ENCODE data around the gene SLC7A10.
"Not testable (repeated sequence)": the region's sequence is repeated elsewhere in the genome, so short reads cannot be mapped to it uniquely, and the experiment has no call there.

The SLC7A10 gene

GRCh38 chr19:33235996-33236350 lies 10.3 kb upstream of the SLC7A10 start:
- no peak for FAIRE-seq

- FAIRE-seq = no peak
These were observed 9.8 kb upstream of the SLC7A10 start for GRCh38 chr19:33235269-33235995.

DNA sequence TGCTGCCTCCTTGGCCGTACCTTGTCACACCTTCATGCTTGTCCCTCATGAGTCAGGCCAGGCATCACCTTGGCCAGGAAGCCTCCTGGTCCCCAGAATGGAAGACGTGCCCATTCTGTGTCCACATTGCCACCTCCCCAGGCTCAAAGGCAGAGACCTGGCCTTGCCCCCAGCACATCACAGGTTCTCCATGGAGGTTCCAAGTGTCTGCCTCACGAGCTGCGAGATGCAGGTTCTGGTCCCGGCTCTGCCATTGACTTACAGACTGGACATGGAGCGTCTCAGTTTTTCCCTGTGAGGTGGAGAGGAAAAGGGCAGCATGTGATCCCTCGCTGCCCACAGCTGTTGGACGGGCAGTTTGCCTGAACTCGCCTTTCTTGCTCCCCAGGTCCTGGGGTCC lies 9.1 kb upstream of the SLC7A10 start:
- FAIRE-seq = no peak

DNA sequence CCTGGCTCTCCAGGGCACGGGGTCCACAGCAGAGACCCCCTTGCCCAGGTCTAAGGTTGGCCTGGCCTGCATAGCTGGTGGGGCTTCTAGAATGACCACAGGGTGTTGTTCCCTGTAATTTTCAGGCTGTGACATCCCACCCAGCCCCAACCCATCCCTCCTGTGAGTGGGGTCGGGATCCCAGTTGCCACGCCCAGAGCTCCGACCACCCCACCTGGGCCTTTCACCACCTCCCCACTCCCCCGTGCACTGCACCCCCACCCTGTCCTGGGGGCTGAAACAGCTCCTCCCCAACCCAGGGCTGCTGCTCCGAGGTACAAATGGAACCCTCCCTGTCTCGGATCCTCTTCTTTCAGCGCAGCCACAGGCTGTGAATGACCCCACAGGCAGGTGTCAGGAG lies 8.4 kb upstream of the SLC7A10 start:
- no peak for FAIRE-seq

DNA sequence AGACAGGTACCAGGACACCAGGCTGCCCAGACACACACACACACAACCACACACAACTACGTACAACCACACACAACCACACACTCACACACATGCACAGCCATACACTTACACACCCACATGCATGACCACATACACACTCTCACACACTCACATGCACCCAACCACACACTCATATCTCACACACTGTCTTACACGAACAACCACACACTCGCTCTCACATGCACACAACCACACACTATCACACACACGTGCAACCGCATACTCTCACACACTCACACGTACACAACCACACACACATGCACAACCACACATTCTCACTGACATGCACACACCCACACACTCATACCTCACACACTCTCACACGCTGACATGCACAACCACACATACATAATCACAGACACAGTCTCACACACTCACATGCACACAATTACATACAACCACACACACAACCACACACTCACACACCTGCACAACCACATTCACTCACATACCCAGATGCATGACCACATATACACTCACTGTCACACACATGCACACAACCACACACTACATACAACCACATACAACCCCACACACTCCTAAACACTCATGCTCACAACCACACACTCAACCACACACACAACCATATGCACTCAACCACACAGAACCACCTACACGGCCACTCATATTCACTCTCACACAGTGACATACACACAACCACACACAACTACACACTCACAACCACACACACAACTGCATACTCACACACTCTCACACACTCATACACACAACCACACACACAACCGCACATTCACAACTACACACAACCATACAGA lies 7.6 kb upstream of the SLC7A10 start:
- no peak for FAIRE-seq

DNA sequence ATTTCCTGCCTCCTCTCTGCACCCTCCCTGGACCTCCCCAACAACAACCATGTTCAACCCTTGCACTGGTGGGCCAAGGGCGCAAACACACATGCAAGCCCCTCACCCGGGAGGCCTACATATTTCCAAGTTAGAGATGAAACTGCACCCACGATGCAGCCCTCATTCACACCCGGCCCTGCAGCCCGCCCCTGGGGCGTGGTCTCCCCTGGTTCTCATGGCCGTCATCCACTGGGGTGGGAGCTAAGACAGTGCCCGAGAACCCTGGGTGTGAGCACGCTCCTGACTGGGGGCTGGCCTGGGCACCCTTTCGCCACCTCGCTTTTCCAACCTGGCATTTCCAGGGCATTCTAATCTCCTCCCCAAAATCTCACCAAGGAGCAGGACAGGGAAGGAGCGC lies 7.0 kb upstream of the SLC7A10 start:
- no peak for FAIRE-seq

DNA sequence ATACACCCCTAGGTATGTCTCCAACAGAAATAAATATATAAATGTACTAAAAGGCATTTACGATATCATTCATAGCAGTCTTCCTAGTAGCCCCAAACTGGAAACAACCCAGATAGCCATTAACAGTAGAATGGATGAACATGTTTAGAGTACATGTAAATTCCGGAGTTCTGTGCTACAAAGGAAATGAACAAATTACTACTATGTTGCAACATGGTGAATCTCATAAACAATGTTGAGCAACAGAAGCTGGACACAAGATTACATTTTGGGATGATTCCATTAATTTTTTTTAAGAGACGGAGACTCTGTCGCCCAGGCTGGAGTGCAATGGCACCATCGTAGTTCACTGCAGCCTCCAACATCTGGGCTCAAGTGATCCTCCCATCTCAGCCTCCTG lies 5.9 kb upstream of the SLC7A10 start:
- FAIRE-seq = no peak

- no peak for FAIRE-seq
These were observed 4.3 kb upstream of the SLC7A10 start for GRCh38 chr19:33229962-33230361.

DNA sequence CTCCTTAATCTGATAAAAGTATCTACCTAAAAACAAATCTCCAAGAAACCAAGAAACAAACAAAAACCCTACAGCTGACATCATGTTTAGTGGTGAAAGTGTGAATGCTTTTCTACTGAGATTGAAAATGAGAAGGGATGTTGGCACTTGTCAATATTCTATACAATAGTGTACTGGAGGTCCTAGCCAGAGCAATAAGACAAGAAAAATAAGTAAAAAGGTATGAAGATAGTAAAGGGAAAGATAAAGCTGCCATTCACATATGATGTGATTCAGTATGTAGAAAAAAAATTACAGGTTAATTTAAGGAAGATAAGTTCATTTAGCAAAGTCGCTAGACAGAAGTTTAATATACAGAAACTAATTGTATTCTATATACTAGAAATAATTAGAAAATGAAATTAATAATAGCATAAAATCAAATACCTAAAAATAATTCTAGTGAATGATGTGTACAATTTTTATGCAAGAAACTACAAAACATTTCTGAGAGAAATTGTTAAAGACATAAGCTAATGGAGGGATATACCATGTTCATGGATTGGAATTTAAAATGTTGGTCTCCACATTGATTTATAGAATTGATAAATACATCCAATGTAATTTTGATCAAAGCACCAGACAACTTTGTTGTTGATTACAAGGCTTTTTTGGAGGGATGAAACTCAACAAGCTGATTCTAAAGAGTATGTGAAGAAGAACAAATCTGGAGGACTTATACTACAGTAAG lies 2.4 kb upstream of the SLC7A10 start:
- peak; percentile 3 for FAIRE-seq

- no peak for FAIRE-seq
These were observed 1.6 kb upstream of the SLC7A10 start for GRCh38 chr19:33227242-33227650.

DNA sequence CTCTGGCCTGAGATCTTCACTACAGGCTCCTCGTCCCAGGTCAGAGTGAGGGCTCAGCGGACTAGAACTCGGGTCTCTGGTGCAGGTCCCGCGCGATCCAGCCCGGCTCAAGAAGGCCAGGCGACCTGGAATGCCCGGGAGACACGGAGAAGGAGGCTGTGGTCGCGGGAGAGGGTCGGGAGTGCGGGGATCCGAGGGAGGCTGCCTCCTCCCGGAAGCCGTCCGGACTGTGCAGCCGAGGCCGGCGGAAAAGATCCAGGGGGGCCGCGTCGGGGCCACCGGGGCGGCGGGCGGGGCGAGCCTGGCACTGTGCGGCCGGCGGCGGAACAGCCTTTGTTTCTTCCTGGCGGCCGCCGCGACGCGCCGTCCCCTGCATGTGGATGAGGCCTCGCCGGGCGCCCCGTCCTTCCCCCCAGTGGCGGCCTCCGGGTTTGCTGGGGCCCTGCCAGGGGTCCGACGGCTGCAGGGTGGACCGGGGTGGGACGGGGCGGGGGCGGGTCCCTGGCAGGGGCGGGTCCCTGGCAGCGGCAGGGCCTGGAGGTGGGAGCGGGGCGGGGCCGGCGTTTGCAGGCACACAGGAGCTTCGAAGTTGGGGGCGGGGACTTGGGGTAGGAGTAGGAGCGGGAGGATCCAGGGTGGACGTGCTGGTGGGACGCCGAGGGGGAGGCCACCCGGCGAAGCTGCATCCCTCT lies 1.0 kb upstream of the SLC7A10 start:
- no peak for FAIRE-seq

DNA sequence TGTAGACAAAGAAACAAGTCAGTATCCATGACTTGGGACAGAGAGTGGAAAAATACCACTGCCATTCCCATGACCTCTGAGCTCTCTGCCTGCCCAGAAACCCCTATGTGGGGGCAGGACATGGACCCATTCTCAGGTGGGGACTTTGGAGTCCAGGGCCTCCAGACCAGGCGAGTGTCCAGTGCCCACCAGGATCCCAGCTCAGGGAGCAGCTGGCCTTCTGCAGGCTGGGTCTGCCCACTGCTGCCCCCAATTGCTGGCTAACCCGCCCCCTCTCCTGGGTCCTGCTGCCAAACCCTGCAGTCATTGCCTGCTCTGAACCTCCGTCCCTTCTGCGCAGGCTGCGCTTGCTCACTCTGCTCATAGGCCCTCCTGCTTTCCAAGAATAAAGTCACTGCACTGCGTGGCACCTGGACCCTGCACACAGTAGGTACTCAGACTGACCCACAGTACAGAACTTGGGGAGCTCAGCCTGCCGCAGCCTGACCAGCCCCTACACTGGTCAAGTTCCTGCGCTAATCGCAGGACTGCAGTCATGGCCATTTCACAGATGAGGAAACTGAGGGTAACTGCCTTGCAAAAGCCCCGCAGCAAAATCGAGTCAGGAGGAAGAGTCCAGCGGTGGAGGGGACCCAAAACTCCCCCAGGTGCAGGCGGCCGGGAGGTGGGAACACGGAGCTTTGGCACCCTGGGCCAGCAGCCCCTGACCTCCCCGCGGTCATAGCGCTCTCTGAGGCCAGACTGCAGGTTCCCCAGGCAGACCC lies 774 bp downstream of the SLC7A10 start:
- no peak for FAIRE-seq

- FAIRE-seq = not testable (repeated sequence)
These were observed 3.4 kb downstream of the SLC7A10 start for GRCh38 chr19:33222255-33222654.

DNA sequence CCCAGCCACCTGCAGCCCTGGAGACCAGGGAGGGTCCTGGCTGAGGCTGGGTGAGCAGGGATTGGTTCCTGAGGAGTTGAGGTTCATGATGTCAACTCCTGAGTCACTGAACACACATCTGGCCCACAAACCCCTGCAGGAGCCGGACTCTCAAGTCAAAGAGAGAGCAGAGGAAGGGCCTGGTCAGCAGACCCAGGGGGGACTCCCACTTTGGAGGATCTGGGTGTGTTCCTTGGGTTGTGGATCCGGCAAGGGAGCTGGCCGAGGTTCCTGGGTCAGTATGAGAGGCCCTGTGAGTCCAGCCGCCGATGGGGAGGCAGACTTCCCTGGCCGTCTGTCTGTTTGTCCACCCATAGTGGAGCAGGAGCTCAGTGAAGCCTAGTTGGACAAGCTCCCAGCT lies 4.0 kb downstream of the SLC7A10 start:
- FAIRE-seq = no peak

GRCh38 chr19:33220735-33221134 lies 4.9 kb downstream of the SLC7A10 start:
- no peak for FAIRE-seq

DNA sequence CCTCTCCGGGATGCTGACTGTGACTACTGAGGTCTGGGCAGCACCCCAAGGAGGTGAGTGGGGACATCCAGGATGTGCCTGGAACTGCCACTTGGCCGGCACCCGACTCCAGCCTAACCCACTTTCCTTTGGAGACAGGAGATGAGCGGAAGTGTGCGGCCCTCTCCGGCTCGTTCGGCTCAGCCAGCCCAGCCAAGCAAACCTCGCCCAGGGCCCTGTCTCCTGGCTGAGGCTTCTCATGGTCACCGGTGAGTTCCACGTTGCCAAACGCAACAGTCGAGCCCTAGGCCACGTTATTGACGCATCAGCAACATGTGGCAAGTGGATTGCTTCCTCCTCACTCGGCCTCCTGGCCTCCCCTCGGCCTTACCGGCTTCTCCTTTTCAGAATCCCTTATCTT lies 5.5 kb downstream of the SLC7A10 start:
- FAIRE-seq = no peak

DNA sequence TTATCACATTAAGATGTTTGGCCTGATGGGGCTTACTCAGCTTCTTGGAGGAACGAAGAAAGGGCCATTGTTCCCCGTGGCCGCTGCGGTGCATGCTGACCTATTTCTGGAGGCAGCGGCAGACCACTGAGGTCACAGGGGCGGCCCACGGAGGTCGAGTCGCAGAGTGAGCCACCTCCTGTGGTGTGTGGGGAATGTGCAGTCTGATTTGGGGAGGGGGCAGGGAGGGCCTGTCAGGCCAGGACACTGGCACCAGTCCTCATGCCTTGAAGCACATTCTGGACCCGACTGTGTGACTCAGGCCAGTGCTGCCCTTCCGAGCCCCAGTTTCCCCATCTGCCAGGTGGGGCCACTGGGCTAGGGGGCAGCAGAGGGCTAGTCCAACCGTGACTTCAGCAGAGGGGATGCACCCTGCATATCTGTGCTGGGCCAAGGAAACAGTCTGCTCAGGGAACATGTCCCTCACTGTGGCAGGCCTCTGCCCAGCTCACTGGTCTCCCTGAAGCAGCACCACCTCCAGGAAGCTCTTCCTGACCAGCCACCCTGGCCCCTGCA lies 6.3 kb downstream of the SLC7A10 start:
- FAIRE-seq = no peak

GRCh38 chr19:33217881-33218280 lies 7.8 kb downstream of the SLC7A10 start:
- no peak for FAIRE-seq

DNA sequence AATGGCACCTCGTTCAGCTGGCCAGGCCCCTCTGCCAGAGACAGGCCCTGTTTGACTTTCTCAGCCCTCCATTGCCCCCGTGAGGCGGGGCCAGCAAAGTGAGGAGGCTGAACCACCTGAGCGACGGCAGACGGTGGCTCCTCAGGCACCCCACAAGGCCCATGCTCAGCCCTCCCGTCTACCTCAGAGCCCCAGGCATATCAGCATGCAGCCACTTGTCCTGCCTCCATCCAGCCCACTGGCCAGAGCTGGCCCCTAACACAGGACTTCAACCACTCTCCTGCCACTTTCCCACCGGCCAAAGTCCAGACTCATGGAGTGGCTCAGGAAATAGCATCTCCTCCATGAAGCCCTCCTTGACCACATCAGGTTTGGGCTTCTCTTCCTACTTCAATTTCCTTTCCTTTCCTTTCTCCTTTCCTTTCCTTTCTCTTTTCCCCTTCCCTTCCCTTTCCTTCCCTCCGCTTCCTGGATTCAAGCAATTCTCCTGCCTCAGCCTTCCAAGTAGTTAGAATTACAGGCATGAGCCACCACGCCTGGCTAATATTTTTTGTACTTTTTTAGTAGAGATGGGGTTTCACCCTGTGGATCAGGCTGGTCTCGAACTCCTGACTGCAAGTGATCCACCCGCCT lies 9.3 kb downstream of the SLC7A10 start:
- no peak for FAIRE-seq

- FAIRE-seq = no peak
These were observed 10.0 kb downstream of the SLC7A10 start for GRCh38 chr19:33215438-33216197.

DNA sequence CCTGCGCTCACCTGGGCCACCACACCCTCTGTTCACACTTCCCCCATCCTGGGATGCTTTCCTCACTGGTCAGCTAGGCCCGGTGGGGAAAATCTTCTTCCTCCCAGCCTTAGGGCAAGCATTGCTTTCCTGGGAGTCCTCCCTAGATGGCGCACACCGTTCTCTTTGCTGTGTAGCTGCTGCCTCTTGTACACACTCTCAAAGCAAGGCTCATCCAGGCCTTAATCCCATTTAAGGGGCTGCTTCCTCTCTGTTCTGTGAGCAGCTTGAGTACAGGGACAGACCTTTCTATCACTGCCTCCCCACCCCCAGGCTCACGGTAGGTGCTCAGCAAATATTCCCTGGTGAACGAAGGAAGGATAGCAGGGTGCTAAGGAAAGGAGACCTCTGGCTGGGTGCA lies 11.1 kb downstream of the SLC7A10 start:
- no peak for FAIRE-seq
